HL-60 (cell line): ENCODE data around the gene CABP2.

Experiments used
- DNase-seq, 2 experiments: peaks; one replicate each; pipeline ENCODE4 v3.0.0-alpha.2; 2010 to 2020; ENCODE audit warnings: low read depth in 1 of 2, low spot score in 1 of 2
- H3K27ac ChIP-seq: fragments of 250-450 bp; sonication (Bioruptor Pico); replicated peaks from 2 replicates; pipeline ENCODE4 v1.5.1; 2020; ENCODE audit warnings: mild to moderate bottlenecking, moderate library complexity
- H3K27me3 ChIP-seq: fragments of 250-450 bp; sonication (Bioruptor Pico); 2 replicates; pipeline ENCODE4 v1.5.1; 2021; ENCODE audit warnings: mild to moderate bottlenecking, moderate library complexity; ENCODE audit not compliant: insufficient read depth, poor library complexity, severe bottlenecking
- H3K4me3 ChIP-seq: replicated peaks from 2 replicates; pipeline ENCODE4 v1.5.1; 2011; ENCODE audit warnings: mild to moderate bottlenecking, control low read depth, low read length; ENCODE audit not compliant: insufficient read depth
- CTCF ChIP-seq: IDR thresholded peaks from one replicate; pipeline ENCODE4 v1.5.1; 2011; ENCODE audit warnings: low read length, control low read depth, inconsistent platforms; ENCODE audit not compliant: insufficient read depth
- GABPA ChIP-seq: IDR thresholded peaks from 2 replicates; pipeline ENCODE4 v1.6.1; 2012; ENCODE audit warnings: low read depth
- POLR2AphosphoS5 ChIP-seq: IDR thresholded peaks from 2 replicates; pipeline ENCODE4 v1.6.1; 2012; ENCODE audit warnings: low read depth
- REST ChIP-seq: IDR thresholded peaks from 2 replicates; pipeline ENCODE4 v1.6.1; 2012; ENCODE audit warnings: low read depth; ENCODE audit not compliant: insufficient replicate concordance
- SPI1 ChIP-seq: IDR thresholded peaks from 2 replicates; pipeline ENCODE4 v1.6.1; 2012; ENCODE audit warnings: low read depth, mild to moderate bottlenecking, borderline replicate concordance

Gene CABP2

GRCh38 chr11:67541198-67541597 is 18.0 kb upstream of the CABP2 start:
- H3K27me3 ChIP-seq, result no peaks in the 10 kb centered on the region
- H3K4me3 ChIP-seq, result no peak overlapping the region
- DNase-seq, result no peak
- no peak overlapping the region for H3K27ac ChIP-seq
- TF ChIP-seq GABPA (no peak), POLR2AphosphoS5 (no peak), REST (no peak), SPI1 (no peak), CTCF (no peak)

- no peaks in the 10 kb centered on the region for H3K27me3 ChIP-seq
- TF ChIP-seq CTCF (no peak), POLR2AphosphoS5 (no peak), SPI1 (no peak), REST (no peak), GABPA (no peak)
Measured at GRCh38 chr11:67539550-67539949, 16.3 kb upstream of the CABP2 start.

GRCh38 chr11:67538823-67539505 is 15.7 kb upstream of the CABP2 start:
- no peak for TF ChIP-seq GABPA
- TF ChIP-seq POLR2AphosphoS5, result no peak
- TF ChIP-seq SPI1, result no peak
- H3K27ac ChIP-seq, result no peak overlapping the region
- no peak for DNase-seq
- no peak overlapping the region for H3K4me3 ChIP-seq
- H3K27me3 ChIP-seq, result no peaks in the 10 kb centered on the region

More at GRCh38 chr11:67539550-67539949, 16.3 kb upstream of the CABP2 start:
- no peak for DNase-seq
- H3K27ac ChIP-seq, result no peak overlapping the region
- no peak overlapping the region for H3K4me3 ChIP-seq

GRCh38 chr11:67538306-67538705 is 15.1 kb upstream of the CABP2 start:
- no peaks in the 10 kb centered on the region for H3K27me3 ChIP-seq
- no peak overlapping the region for H3K27ac ChIP-seq
- no peak for TF ChIP-seq POLR2AphosphoS5
- no peak for TF ChIP-seq CTCF
- no peak for TF ChIP-seq REST
- no peak for TF ChIP-seq GABPA
- no peak for TF ChIP-seq SPI1
- no peak for DNase-seq
- no peak overlapping the region for H3K4me3 ChIP-seq
